Immature natural killer cell (primary cell): ENCODE data around the gene STARD10. TPM values are rescaled to one million over a fixed set of nuclear protein-coding genes. Genes with fewer than 3 reads are reported as not detected.
A peak's percentile ranks its signal among the peaks of the same experiment; 100 is the strongest.

Experiments
- DNase-seq, 3 donors: peaks; one replicate each; pipeline ENCODE4 v3.0.0; 2022; ENCODE audit warnings: mixed read lengths in 1 of 3
- H3K27ac Mint-ChIP-seq, 6 donors: one replicate each; pipeline ENCODE4 v1.8.0; 2020; ENCODE audit warnings: mixed read lengths in 6 of 6, mild to moderate bottlenecking in 5 of 6, inconsistent platforms in 4 of 6, moderate library complexity in 3 of 6
- H3K27me3 Mint-ChIP-seq, 3 donors: one replicate each; pipeline ENCODE4 v1.8.0; 2020 to 2021; ENCODE audit warnings: low read depth in 3 of 3, mild to moderate bottlenecking in 3 of 3, mixed read lengths in 3 of 3, moderate library complexity in 3 of 3, inconsistent platforms in 1 of 3
- H3K36me3 Mint-ChIP-seq, 3 donors: one replicate each; pipeline ENCODE4 v1.8.0; 2020; ENCODE audit warnings: mixed read lengths in 3 of 3, inconsistent platforms in 2 of 3, mild to moderate bottlenecking in 2 of 3
- H3K4me1 Mint-ChIP-seq, 2 donors: one replicate each; pipeline ENCODE4 v1.8.0; 2020; ENCODE audit warnings: inconsistent platforms in 2 of 2, mild to moderate bottlenecking in 2 of 2, mixed read lengths in 2 of 2, moderate library complexity in 1 of 2
- H3K4me3 Mint-ChIP-seq, 5 donors: one replicate each; pipeline ENCODE4 v1.8.0; 2020; ENCODE audit warnings: mild to moderate bottlenecking in 5 of 5, mixed read lengths in 5 of 5, inconsistent platforms in 3 of 5, moderate library complexity in 3 of 5
- H3K9me3 Mint-ChIP-seq, 6 donors: one replicate each; pipeline ENCODE4 v1.8.0; 2020; ENCODE audit warnings: mild to moderate bottlenecking in 6 of 6, mixed read lengths in 6 of 6, inconsistent platforms in 4 of 6, moderate library complexity in 3 of 6
- polyA plus RNA-seq, 3 donors: library from polyadenylated mRNA; unstranded; fragments of 300-500 nt; fragmentation: Illumina TruSeq; gene quantifications; one replicate each; pipeline ENCODE4 v1.2.3, GENCODE V29; 2021

Gene STARD10
- polyA plus RNA-seq, 3 donors from 2014 or later = 26.3 to 50.1 (median 35.6) TPM

DNA sequence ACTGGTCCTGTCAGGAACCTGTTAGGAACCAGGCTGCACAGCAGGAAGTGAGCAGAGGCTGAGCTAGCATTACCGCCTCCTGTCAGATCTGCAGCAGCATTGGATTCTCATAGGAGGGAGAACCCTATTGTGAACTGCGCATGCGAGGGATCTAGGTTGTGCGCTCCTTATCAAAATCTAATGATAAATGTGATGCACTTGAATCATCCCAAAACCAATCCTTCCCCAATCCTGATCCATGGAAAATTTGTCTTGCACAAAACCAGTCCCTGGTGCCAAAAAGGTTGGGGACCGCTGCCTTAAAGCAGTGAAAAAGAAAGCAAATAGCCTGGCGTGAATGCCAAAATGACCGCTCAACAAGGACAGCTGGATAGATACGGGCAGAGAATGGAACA, 39.7 kb downstream of the STARD10 start:
- H3K27ac Mint-ChIP-seq = peak overlapping the region in 3 of 6 donors; percentile 40 to 84 (median 53)
- DNase-seq = no peak
- H3K4me3 Mint-ChIP-seq = no peak overlapping the region
- peaks cover 6 to 11% (median 11%) of the 10 kb centered on the region in 3 donors for H3K27me3 Mint-ChIP-seq
- peaks cover 0 to 4% (median 0%) of the 10 kb centered on the region in 3 donors for H3K36me3 Mint-ChIP-seq
- H3K4me1 Mint-ChIP-seq = peaks cover 37 to 39% of the 10 kb centered on the region in 2 donors
- H3K9me3 Mint-ChIP-seq = no peaks in the 10 kb centered on the region

DNA sequence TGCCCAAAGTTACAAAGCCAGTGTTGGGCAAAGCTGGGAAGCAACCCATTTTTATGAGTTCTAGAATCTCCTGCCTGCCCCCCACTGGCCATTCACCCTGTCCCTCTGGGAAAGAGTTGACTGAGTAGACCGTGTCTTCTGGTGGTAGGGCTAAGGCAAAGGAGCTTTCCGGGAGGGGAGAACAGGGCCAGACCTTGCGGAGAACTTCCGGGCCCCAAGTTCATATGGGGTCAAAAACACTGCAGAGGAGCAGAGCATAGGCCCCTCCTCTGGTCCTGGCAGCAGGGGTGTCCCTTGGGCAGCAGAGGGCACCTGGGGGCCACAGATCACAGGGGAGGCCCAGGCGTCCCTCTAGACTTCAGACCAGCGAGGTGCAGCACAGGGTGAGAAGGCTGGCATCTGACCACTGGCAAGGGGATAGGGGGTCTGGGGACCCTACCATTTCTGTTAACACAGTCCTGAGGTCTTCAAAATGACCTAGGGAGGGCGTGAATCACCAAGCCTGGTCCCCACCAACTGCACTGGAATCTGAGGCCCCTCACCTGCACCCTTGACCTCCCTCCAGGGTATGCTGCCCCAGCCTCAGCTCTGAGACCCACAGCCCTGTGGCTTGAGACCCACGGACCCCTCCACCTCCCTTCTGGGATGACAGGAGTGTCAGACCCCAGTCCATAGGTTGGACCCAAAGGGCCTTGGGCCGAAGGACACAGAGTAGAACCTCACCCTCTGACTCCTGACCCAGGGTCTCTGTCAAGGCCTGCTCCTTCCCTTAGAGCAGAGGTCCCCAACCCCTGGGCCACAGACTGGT, 40.3 kb downstream of the STARD10 start:
- Mint-ChIP-seq H3K4me3 (peak overlapping the region; percentile 87 to 98 (median 93)), H3K27ac (peak overlapping the region; percentile 93 to 99 (median 95)), H3K9me3 (no peaks in the 10 kb centered on the region), H3K36me3 (peaks cover 0 to 5% (median 4%) of the 10 kb centered on the region in 3 donors), H3K27me3 (peaks cover 6 to 11% (median 11%) of the 10 kb centered on the region in 3 donors), H3K4me1 (peaks cover 43 to 45% of the 10 kb centered on the region in 2 donors)
- no peak for DNase-seq

DNA sequence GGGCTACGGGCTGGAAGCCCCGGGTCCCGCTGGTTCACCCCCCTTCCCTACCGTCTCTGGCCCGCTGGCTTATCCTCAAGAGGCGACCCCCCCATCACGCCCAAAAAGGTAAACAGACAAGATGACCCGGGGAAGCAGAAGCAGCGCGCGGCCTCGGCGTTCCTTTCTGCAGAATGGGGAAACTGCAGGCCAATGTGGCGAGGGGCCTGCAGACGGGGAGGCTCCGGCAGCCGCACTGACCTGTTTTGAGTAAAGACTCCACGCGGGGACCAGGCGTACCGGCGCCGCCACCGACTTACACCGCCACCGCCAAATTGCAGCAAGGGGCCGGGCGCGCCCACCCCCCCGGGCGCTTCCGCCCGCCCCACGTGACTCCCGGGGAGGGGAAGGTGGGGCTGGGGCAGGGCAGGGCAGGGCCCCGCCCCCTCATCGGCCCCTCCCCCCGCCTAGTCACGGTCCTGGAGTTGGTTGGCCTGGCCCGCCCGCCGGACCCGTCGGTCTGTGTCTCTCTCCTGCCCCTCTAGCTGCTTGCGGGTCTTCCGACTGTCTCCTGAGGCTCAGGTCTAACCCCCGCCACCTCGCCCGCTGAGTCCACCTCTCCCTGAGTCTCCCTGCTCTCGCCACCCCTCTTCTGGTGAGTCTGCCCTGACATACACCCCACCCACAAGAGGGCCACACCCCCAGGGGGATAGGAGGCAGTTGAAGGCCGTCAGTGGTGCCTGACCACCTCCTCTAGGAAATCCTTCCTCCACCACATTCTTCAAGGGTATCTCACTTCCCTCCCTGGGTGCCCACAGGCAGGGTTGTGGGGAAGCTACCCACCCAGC, 41.5 kb downstream of the STARD10 start, which contains the start of gene ARAP1:
Gene ARAP1, minus strand, starts transcription at position 321 of the 827 bp plus-strand sequence. CDS start 25,280 bp downstream, outside the sequence.
- H3K4me1 Mint-ChIP-seq = peaks cover 47 to 55% of the 10 kb centered on the region in 2 donors
- H3K36me3 Mint-ChIP-seq = peaks cover 0 to 11% (median 4%) of the 10 kb centered on the region in 3 donors
- DNase-seq = peak; percentile 80 to 86 (median 83)
- H3K27me3 Mint-ChIP-seq = peaks cover 6 to 11% (median 9%) of the 10 kb centered on the region in 3 donors
- H3K9me3 Mint-ChIP-seq = no peaks in the 10 kb centered on the region
- H3K27ac Mint-ChIP-seq = peak within 1 kb of the TSS; percentile 93 to 99 (median 95)
- peak within 1 kb of the TSS; percentile 87 to 98 (median 93) for H3K4me3 Mint-ChIP-seq

DNA sequence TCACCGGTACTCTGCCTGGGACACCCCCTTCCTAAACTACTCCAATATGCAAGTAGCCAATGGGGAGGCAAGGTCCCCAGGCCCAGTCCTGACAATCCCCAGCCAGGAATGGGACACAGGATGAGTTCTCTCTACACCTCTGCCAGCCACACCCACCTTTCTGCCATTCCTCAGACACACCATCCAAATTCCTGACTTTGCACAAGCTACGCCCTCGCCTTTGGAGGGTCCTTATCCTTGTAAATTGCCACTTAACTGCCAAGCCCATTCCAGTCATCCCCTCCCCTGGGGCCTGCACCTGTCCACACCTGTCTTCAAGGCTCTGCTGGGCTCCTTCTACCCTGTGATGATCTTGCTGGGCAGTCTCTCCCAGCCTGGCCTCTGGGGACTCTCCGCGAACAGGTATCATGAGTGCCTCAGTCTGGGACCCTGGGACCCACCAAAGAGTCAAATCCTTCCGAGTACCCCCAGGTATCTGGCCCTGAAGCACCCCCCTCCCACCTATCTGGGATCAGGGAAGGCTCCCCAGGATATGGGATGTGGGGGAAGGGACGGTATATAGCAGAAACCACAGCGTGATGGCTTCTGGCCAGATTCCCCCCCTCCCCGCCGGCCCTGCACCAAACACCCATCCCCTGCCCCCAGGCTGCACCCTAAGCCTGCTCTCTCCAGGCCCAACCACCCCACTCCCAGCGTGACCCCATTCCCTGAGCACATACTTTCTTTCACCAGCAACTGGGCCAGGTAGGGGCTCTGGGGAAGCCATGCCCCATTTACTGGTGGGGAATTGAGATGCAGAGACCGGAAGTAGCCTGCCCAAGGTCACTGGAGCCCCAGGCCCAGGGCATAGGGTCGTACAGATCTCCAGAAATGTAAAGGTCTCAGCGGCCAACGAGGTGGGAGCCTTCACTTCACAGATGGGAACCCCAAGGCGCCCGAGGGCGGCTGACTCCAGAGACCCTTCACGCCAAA, 42.4 kb downstream of the STARD10 start:
- DNase-seq = no peak
- Mint-ChIP-seq H3K9me3 (no peaks in the 10 kb centered on the region), H3K4me1 (peaks cover 50 to 61% of the 10 kb centered on the region in 2 donors), H3K27me3 (peaks cover 8 to 10% (median 9%) of the 10 kb centered on the region in 3 donors), H3K36me3 (peaks cover 0 to 11% (median 4%) of the 10 kb centered on the region in 3 donors), H3K27ac (peak overlapping the region; percentile 88 to 96 (median 94)), H3K4me3 (peak overlapping the region; percentile 87 to 93 (median 91))

DNA sequence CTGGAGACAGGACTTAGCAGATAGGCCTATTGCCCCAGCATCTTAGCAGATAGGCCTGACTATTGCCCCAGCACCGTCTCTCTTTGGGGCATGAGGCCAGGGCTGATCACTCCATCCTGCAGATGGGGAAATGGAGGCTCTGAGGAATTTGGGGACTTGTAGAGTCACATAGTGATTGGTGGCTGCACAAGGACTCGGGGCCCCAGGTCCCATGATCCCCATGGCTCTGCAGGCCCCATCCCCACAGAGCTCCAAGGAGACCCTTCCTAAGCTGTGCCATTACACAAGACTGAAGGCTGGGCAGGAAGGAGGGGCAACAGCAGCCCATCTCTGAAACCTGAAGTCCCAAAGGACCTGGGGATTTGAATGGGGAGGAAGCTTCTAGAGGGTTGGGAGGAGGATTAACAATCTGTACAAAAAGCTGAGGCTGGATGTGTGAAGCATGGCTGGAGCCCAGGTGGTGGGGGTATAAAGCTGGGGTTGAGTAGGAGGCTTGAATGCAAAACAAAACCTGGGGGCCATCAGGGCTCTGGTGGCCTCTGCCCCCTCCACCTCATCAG, 43.2 kb downstream of the STARD10 start:
- Mint-ChIP-seq H3K27me3 (peaks cover 8 to 10% (median 9%) of the 10 kb centered on the region in 3 donors), H3K4me3 (peak overlapping the region; percentile 87 to 93 (median 91)), H3K4me1 (peaks cover 56 to 61% of the 10 kb centered on the region in 2 donors), H3K36me3 (peaks cover 0 to 11% (median 4%) of the 10 kb centered on the region in 3 donors), H3K9me3 (no peaks in the 10 kb centered on the region), H3K27ac (peak overlapping the region; percentile 88 to 96 (median 94))
- DNase-seq = no peak

DNA sequence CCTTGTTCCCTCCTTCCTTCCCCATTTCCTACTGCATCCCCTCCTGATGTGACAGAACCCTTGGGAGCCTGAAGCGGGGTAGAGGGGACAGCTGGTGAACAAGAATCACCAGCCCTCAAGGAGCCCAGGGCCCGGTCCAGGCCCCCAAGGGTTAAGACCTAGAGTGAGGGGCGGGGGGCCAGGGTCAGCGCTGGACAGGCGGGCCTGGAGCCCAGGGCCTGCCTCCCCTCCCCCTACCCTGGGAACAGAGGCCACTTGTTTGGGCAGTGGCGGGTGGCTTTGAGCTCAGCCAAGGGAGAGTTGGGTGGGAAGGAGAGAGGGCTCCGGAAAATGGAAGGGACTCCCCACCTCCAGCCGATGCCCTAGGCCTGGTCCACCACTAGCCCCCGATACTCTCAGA, 43.8 kb downstream of the STARD10 start:
- Mint-ChIP-seq H3K27me3 (peaks cover 8 to 10% (median 9%) of the 10 kb centered on the region in 3 donors), H3K27ac (peak overlapping the region in 5 of 6 donors; percentile 43 to 96 (median 93)), H3K4me1 (peaks cover 59 to 61% of the 10 kb centered on the region in 2 donors), H3K36me3 (peaks cover 0 to 11% (median 4%) of the 10 kb centered on the region in 3 donors), H3K9me3 (no peaks in the 10 kb centered on the region), H3K4me3 (peak overlapping the region in 4 of 5 donors; percentile 73 to 93 (median 91))
- no peak for DNase-seq

DNA sequence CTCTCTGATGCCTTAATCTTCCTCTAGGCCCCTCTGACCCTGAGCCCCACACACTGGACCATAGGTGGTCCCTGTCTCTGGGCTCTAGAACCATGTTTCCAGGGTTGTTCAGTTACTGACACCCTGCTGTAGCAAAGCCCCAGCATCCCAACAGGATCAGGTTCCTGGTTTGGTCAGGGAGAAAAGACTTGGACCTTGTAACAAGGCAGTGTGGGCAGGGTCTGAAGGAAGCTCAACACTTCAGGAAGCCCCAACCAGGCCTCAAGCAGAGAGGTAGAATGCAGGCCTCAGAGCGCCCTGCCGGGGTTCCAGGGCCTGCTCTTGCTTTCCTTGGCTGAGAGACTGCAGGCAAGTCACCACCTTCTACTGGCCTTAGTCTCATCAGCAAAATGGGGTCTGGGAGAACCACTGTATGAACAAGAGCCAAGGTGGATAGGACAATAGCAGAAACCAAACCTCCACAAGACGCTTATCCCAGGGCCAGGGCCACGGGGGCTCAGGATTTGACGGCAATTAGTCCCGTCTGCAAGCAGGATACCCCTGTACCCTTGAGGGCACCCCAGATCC, 46.5 kb downstream of the STARD10 start:
- no peaks in the 10 kb centered on the region for H3K9me3 Mint-ChIP-seq
- H3K27me3 Mint-ChIP-seq = peaks cover 6 to 10% (median 9%) of the 10 kb centered on the region in 3 donors
- DNase-seq = no peak
- H3K36me3 Mint-ChIP-seq = peaks cover 0 to 11% (median 0%) of the 10 kb centered on the region in 3 donors
- H3K4me1 Mint-ChIP-seq = peaks cover 71 to 75% of the 10 kb centered on the region in 2 donors
- peak overlapping the region in 1 of 5 donors; percentile 29 for H3K4me3 Mint-ChIP-seq
- H3K27ac Mint-ChIP-seq = peak overlapping the region; percentile 68 to 91 (median 81)

DNA sequence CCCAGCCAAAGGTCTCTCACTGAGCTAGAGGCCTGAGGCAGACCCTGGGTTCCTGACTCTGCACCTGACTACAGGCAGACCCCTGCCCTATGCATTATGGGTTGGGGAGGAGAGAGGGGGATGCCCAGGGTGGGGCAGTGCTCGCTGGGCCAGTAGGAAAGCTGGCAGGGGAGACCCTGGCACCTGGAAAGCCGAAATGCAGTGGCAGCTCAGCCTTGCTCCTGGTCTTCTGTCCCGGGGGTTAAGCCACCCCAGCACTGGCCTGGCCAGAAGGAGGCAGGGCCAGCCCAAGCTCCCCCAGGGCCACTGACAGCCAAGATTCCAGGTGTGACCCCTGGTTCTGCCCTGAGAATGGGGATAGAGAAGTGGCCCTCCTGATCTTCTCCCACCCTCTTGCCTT, 47.0 kb downstream of the STARD10 start:
- peaks cover 74 to 80% of the 10 kb centered on the region in 2 donors for H3K4me1 Mint-ChIP-seq
- H3K36me3 Mint-ChIP-seq = peaks cover 0 to 11% (median 0%) of the 10 kb centered on the region in 3 donors
- H3K27ac Mint-ChIP-seq = peak overlapping the region; percentile 68 to 91 (median 81)
- DNase-seq = no peak
- no peaks in the 10 kb centered on the region for H3K9me3 Mint-ChIP-seq
- H3K4me3 Mint-ChIP-seq = peak overlapping the region in 1 of 5 donors; percentile 29
- peaks cover 5 to 10% (median 7%) of the 10 kb centered on the region in 3 donors for H3K27me3 Mint-ChIP-seq

DNA sequence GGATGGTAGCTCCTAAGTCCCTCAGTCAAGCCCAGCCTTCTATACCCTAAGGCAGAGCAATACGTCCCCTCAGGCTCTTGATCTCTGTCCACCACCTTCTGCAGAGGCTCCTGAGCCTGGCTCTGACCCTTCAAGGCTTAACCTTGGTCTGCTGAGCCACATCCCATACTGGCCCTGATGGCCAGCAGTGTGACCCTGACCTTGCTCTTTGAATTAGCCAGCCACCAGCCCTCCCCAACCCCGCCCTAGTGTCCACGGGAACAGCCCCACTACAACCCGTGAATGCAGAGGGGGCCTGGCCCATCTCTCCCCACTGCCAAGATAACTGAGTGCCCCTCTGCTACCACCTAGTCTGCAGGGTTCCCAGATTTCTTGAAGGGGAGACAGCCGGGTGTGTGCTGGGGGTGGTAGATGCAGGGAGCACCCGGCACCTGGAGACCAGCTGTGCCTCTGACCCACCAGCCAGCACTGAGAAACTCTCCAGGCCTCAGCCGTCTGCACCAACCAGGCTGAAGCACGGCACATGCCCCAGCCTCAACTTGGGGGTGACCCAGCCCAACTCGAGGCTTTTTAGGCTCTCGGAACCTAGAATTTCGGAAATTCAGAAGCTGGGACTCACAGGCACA, 47.8 kb downstream of the STARD10 start:
- Mint-ChIP-seq H3K27me3 (peaks cover 11 to 14% (median 13%) of the 10 kb centered on the region in 3 donors), H3K9me3 (no peaks in the 10 kb centered on the region), H3K36me3 (peaks cover 0 to 11% (median 0%) of the 10 kb centered on the region in 3 donors), H3K4me3 (no peak overlapping the region), H3K27ac (peak overlapping the region; percentile 40 to 100 (median 79)), H3K4me1 (peaks cover 74 to 83% of the 10 kb centered on the region in 2 donors)
- no peak for DNase-seq

DNA sequence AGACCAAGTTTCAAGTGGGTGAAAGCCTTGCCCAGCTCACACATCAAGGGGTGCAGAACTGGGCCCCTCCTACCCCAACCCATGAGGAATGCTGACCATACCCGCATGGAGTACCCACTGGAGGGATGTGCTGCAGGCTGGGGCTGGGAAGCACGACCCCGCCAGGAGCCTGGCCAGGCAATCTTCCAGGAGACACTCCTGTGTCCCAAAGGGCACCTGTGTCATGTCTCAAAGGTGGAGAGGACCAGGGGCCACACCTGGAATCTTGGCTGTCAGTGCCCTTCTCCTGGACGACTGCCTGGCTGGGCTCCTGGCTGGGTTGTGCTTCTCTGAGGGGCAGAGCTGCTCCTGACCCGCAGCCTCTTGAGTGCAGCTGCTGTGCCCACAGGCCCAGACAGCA, 48.3 kb downstream of the STARD10 start:
- no peaks in the 10 kb centered on the region for H3K9me3 Mint-ChIP-seq
- DNase-seq = no peak
- peaks cover 74 to 83% of the 10 kb centered on the region in 2 donors for H3K4me1 Mint-ChIP-seq
- H3K27ac Mint-ChIP-seq = peak overlapping the region; percentile 40 to 100 (median 79)
- H3K4me3 Mint-ChIP-seq = no peak overlapping the region
- peaks cover 0 to 11% (median 0%) of the 10 kb centered on the region in 3 donors for H3K36me3 Mint-ChIP-seq
- H3K27me3 Mint-ChIP-seq = peaks cover 9 to 14% (median 13%) of the 10 kb centered on the region in 3 donors

DNA sequence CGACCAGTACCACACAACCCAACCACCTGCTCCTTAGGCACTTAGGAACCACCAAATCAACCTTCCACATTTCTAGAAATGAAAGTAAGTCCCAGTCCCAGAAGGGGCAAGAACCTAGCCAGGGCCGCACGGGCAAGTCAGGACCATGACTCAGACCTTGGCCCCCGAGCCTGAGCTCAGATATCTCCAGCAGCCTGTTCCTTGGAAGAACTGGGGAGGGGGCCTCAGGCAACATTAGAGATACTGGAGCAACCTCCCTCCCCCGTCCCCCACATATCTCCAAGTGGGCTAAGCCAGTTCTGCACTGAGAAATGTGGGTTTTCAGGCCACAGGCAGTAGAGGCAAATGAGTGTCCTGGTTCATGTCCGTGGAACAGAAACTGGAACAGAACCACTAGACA, 49.4 kb downstream of the STARD10 start:
- peak overlapping the region; percentile 99 to 100 (median 100) for H3K27ac Mint-ChIP-seq
- peaks cover 77 to 83% of the 10 kb centered on the region in 2 donors for H3K4me1 Mint-ChIP-seq
- peak overlapping the region; percentile 67 to 74 (median 73) for H3K4me3 Mint-ChIP-seq
- no peak for DNase-seq
- no peaks in the 10 kb centered on the region for H3K9me3 Mint-ChIP-seq
- H3K27me3 Mint-ChIP-seq = peaks cover 7 to 17% (median 14%) of the 10 kb centered on the region in 3 donors
- peaks cover 0 to 11% (median 0%) of the 10 kb centered on the region in 3 donors for H3K36me3 Mint-ChIP-seq
